Mesendoderm (in vitro differentiated cells): Measurements from ENCODE around the gene ELMOD3.
"Not testable (repeated sequence)": the region's sequence is repeated elsewhere in the genome, so short reads cannot be mapped to it uniquely, and the experiment has no call there.

Experiments used
- DNase-seq: peaks from one replicate; pipeline ENCODE4 v3.0.0; 2013
- H2AK5ac ChIP-seq: 2 replicates; pipeline ENCODE4 v1.6.1; 2013; ENCODE audit warnings: low read length, inconsistent platforms
- H2BK120ac ChIP-seq: 2 replicates; pipeline ENCODE4 v1.6.1; 2013; ENCODE audit warnings: low read depth, mild to moderate bottlenecking, low read length, moderate library complexity, mixed read lengths
- H2BK15ac ChIP-seq: replicated peaks from 2 replicates; pipeline ENCODE4 v1.6.1; 2013; ENCODE audit warnings: low read depth, mild to moderate bottlenecking, moderate library complexity
- H2BK5ac ChIP-seq: 2 replicates; pipeline ENCODE4 v1.6.1; 2013; ENCODE audit warnings: low read length, inconsistent platforms
- H3K18ac ChIP-seq: 2 replicates; pipeline ENCODE4 v1.6.1; 2013; ENCODE audit warnings: mild to moderate bottlenecking, low read length, mixed read lengths
- H3K23ac ChIP-seq: one replicate; pipeline ENCODE4 v1.6.1; 2013; ENCODE audit warnings: low read length
- H3K27ac ChIP-seq: 2 replicates; pipeline ENCODE4 v1.5.1; 2013; ENCODE audit warnings: low read depth, mild to moderate bottlenecking, inconsistent platforms, low read length, moderate library complexity
- H3K27me3 ChIP-seq: 2 replicates; pipeline ENCODE4 v1.6.1; 2013; ENCODE audit warnings: low read length, control low read depth, mild to moderate bottlenecking, inconsistent platforms; ENCODE audit not compliant: insufficient read depth, poor library complexity
- H3K36me3 ChIP-seq: 2 replicates; pipeline ENCODE4 v1.6.1; 2013; ENCODE audit warnings: low read length, inconsistent platforms; ENCODE audit not compliant: control insufficient read depth, insufficient read depth
- H3K4ac ChIP-seq: one replicate; pipeline ENCODE4 v1.6.1; 2013; ENCODE audit warnings: low read depth, mild to moderate bottlenecking, low read length, moderate library complexity
- H3K4me1 ChIP-seq: 2 replicates; pipeline ENCODE4 v1.6.1; 2013; ENCODE audit warnings: low read depth, low read length, inconsistent platforms; ENCODE audit not compliant: control insufficient read depth
- H3K4me2 ChIP-seq: 2 replicates; pipeline ENCODE4 v1.6.1; 2013; ENCODE audit warnings: low read length
- H3K4me3 ChIP-seq: 2 replicates; pipeline ENCODE4 v1.5.1; 2013; ENCODE audit warnings: mild to moderate bottlenecking, low read length
- H3K56ac ChIP-seq: one replicate; pipeline ENCODE4 v1.6.1; 2013; ENCODE audit warnings: low read length
- H3K79me1 ChIP-seq: 2 replicates; pipeline ENCODE4 v1.6.1; 2013; ENCODE audit warnings: low read length, inconsistent platforms
- H3K79me2 ChIP-seq: 2 replicates; pipeline ENCODE4 v1.6.1; 2013; ENCODE audit warnings: mild to moderate bottlenecking, low read length; ENCODE audit not compliant: control insufficient read depth, insufficient read depth
- H3K9ac ChIP-seq: 2 replicates; pipeline ENCODE4 v1.6.1; 2013; ENCODE audit warnings: low read length, inconsistent platforms
- H4K5ac ChIP-seq: one replicate; pipeline ENCODE4 v1.6.1; 2013; ENCODE audit warnings: low read length
- H4K8ac ChIP-seq: one replicate; pipeline ENCODE4 v1.6.1; 2013; ENCODE audit warnings: low read depth, mild to moderate bottlenecking, control low read depth, low read length, moderate library complexity
- WGBS: extraction: QIAGEN DNeasy Blood & Tissue Kit; methylation state at CpG from one replicate; pipeline ENCODE4 v1.1.7; 2013; ENCODE audit warnings: low lambda C conversion rate, missing lambda C conversion rate; ENCODE audit not compliant: insufficient coverage; ENCODE audit errors: extremely low coverage; 5-methylcytosine and 5-hydroxymethylcytosine counted together

ELMOD3 gene

DNA sequence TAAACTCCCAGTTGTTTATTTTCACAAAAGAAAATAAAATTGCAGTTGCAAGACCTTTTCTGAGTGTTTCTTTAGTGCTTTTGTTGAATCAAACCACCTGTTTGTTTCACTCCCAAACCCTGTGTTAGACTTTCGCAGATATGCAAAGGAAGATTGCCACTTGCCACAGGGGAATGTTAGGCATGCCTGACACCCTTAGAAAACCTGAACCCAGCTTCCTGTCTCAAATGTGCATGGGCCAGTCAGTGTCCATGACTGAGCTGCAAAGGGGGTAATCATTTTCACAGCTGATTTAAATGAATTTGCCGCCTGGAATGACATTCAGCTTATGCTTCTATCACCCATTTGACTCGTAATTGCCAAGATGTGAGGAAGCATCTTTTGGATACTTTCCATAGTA, 44.2 kb upstream of the ELMOD3 start:
- Histone ChIP-seq H3K18ac (no peak overlapping the region), H3K56ac (no peak overlapping the region), H3K27ac (no peak overlapping the region), H4K8ac (no peak overlapping the region), H2BK5ac (no peak overlapping the region), H3K79me2 (no peaks in the 10 kb centered on the region), H3K4ac (no peak overlapping the region), H2BK15ac (no peak overlapping the region), H4K5ac (no peak overlapping the region), H2BK120ac (no peak overlapping the region), H3K36me3 (no peaks in the 10 kb centered on the region), H2AK5ac (no peak overlapping the region), H3K4me1 (peaks cover 8% of the 10 kb centered on the region), H3K79me1 (no peaks in the 10 kb centered on the region), H3K4me2 (no peak overlapping the region), H3K9ac (no peak overlapping the region), H3K4me3 (no peak overlapping the region), H3K27me3 (no peaks in the 10 kb centered on the region), H3K23ac (no peak overlapping the region)
- no CpG with 5 or more reads among the region's 3 CpGs for WGBS
- peak; percentile 65 for DNase-seq

DNA sequence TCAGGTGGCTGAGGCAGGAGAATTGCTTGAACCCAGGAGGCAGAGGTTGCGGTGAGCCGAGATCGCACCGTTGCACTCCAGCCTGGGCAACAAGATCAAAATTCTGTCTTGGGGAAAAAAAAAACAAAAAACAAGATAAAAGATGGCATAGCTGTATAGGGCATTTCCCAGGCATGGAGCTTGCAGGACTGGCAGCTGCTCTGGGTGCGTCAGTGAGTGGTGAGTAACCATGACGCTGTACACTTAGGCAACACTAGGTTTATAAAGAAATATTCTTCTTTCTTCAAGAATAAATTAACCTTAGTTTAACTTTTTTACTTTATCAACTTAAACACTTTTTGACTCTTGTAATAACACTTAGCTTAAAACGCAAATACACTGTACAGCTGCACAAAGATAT, 42.2 kb upstream of the ELMOD3 start:
- Histone ChIP-seq H3K4me2 (no peak overlapping the region), H3K79me2 (no peaks in the 10 kb centered on the region), H3K4me3 (no peak overlapping the region), H2AK5ac (no peak overlapping the region), H3K56ac (no peak overlapping the region), H2BK15ac (no peak overlapping the region), H3K4ac (no peak overlapping the region), H3K36me3 (peaks cover 2% of the 10 kb centered on the region), H3K27me3 (no peaks in the 10 kb centered on the region), H4K8ac (no peak overlapping the region), H4K5ac (no peak overlapping the region), H3K18ac (no peak overlapping the region), H3K79me1 (no peaks in the 10 kb centered on the region), H3K27ac (no peak overlapping the region), H2BK120ac (no peak overlapping the region), H3K9ac (no peak overlapping the region), H2BK5ac (no peak overlapping the region), H3K4me1 (peaks cover 8% of the 10 kb centered on the region), H3K23ac (no peak overlapping the region)
- DNase-seq = no peak
- WGBS = 100% methylated on average over 1 of the region's 7 CpGs

DNA sequence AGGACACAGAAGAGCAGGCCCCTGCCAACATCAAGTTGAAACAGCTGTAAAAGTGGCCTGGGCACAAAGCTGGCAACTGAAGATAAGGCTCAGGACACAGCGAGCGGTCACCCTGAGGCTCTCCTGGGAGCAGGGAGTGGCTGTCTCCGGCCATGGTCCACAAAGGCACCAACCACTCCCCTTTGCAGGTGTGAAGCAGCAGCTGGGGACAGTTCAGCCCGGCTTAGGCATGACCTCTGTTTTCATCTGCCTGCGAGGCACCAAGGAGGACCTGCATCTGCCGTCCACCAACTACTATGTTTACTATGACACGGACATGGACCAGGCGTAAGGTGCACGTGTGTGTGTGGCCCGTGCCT, 39.7 kb upstream of the ELMOD3 start:
- H3K56ac ChIP-seq = no peak overlapping the region
- H3K4me2 ChIP-seq = no peak overlapping the region
- H3K36me3 ChIP-seq = peaks cover 4% of the 10 kb centered on the region
- H2BK15ac ChIP-seq = no peak overlapping the region
- no peaks in the 10 kb centered on the region for H3K27me3 ChIP-seq
- WGBS = no CpG with 5 or more reads among the region's 10 CpGs
- H3K27ac ChIP-seq = no peak overlapping the region
- no peak overlapping the region for H2BK5ac ChIP-seq
- no peak overlapping the region for H3K4me3 ChIP-seq
- H3K23ac ChIP-seq = no peak overlapping the region
- H3K79me2 ChIP-seq = no peaks in the 10 kb centered on the region
- no peak overlapping the region for H4K8ac ChIP-seq
- no peak overlapping the region for H2AK5ac ChIP-seq
- H3K79me1 ChIP-seq = peaks cover 3% of the 10 kb centered on the region
- DNase-seq = no peak
- peaks cover 6% of the 10 kb centered on the region for H3K4me1 ChIP-seq
- no peak overlapping the region for H3K18ac ChIP-seq
- H4K5ac ChIP-seq = no peak overlapping the region
- H3K9ac ChIP-seq = no peak overlapping the region
- no peak overlapping the region for H3K4ac ChIP-seq
- no peak overlapping the region for H2BK120ac ChIP-seq

DNA sequence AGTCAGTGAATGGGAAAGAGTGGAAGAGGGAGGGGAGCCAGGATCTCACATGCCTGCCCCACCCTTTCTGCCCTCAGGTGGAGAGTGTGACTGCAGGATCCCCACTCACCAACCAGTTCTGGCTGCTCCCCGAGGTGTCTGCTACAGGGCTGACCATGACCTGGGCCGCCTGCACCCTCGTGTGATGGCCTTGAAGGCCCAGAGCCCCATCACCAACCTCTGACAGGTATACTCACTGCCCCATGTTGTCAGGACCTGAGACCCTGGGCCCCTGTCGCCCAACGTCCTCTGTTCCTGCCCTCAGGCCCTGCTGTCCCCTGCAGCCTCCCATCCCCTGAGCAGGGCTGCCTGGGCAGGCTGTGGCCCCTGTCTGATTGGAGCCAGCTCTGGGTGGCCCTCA, 38.6 kb upstream of the ELMOD3 start:
- H2BK120ac ChIP-seq, DNase-seq, H2BK5ac ChIP-seq, H4K8ac ChIP-seq, H3K18ac ChIP-seq, H2BK15ac ChIP-seq, H3K23ac ChIP-seq, H3K4me1 ChIP-seq, H3K4me3 ChIP-seq, H3K4me2 ChIP-seq, H3K79me1 ChIP-seq, H3K27me3 ChIP-seq, H2AK5ac ChIP-seq, H3K79me2 ChIP-seq, H3K4ac ChIP-seq, H3K9ac ChIP-seq, H3K27ac ChIP-seq, H3K36me3 ChIP-seq, H3K56ac ChIP-seq, H4K5ac ChIP-seq: not testable (repeated sequence)
- WGBS = no CpG with 5 or more reads among the region's 5 CpGs

DNA sequence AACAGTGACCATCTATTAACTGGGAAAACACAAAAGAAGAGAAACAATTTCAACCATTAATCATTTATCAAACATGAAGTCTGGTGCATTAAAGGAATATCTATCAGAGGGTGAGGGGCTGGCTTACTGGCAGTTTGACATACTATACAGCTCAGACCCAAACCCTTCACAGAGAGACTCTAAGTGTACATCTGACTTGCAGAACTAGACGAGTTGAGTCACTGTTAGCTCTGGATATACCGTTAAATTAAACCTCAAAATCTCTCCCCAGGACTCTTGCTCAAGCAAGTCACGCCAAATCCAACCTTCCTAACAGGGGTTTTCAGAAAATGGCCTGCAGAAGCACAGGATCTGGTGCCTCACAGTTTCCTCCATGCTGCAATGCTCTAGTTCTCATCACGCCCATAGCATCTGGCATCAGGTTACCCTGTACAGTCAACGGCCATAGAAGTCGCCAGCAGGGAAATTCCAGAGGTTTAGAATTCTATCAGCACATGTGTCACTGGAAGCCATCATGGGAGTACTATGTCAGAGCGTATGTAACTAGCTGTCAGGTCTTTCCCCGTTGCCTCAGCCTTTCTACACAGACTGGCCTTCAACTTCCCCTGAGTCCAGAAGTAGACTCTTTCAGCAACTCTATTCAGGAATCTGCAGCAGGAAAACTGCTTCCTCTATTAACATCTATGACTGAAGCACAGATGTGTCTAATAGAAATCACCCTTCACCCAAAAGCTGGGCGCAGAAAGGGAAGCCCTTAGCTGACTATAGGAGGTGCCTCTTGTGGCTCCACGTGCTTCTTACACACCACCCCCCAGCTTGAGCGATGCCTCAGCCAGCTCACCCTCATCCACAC, 36.1 kb upstream of the ELMOD3 start:
- WGBS = no CpG with 5 or more reads among the region's 11 CpGs
- Histone ChIP-seq H2BK120ac (no peak overlapping the region), H3K4me1 (no peaks in the 10 kb centered on the region), H2BK15ac (no peak overlapping the region), H3K79me1 (peaks cover 6% of the 10 kb centered on the region), H3K4ac (no peak overlapping the region), H3K9ac (no peak overlapping the region), H3K27me3 (no peaks in the 10 kb centered on the region), H3K56ac (no peak overlapping the region), H3K4me2 (no peak overlapping the region), H3K27ac (no peak overlapping the region), H3K79me2 (no peaks in the 10 kb centered on the region), H4K8ac (no peak overlapping the region), H2BK5ac (no peak overlapping the region), H4K5ac (no peak overlapping the region), H3K4me3 (no peak overlapping the region), H3K23ac (no peak overlapping the region), H3K18ac (no peak overlapping the region), H2AK5ac (no peak overlapping the region), H3K36me3 (peaks cover 8% of the 10 kb centered on the region)
- no peak for DNase-seq

DNA sequence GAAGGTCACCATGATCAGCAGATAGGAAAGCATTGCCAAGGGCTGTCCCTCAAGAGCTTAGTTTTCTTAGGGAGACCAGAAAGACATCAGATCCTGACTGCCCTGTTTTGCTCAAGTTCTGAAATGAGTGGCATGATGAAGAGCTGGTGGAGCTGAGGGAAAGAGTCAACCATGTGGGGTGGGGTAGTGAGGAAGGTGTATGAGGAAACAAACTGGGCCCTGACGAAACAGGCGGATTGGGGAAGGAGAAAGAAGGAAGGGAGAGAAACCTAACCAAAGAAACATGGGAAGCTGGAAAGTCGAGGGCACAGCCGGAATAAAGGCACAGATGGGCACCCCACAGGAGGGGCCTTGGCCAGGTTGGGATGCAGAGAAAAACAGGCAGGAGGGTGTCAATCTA, 34.8 kb upstream of the ELMOD3 start:
- Histone ChIP-seq H3K4me3 (no peak overlapping the region), H3K23ac (no peak overlapping the region), H3K27ac (no peak overlapping the region), H3K36me3 (peaks cover 14% of the 10 kb centered on the region), H3K9ac (no peak overlapping the region), H3K4me2 (no peak overlapping the region), H4K8ac (no peak overlapping the region), H3K56ac (no peak overlapping the region), H3K4me1 (no peaks in the 10 kb centered on the region), H3K18ac (no peak overlapping the region), H3K79me2 (peaks cover 3% of the 10 kb centered on the region), H3K79me1 (peaks cover 10% of the 10 kb centered on the region), H2BK5ac (no peak overlapping the region), H4K5ac (no peak overlapping the region), H2BK15ac (no peak overlapping the region), H2BK120ac (no peak overlapping the region), H3K27me3 (no peaks in the 10 kb centered on the region), H2AK5ac (no peak overlapping the region), H3K4ac (no peak overlapping the region)
- DNase-seq = no peak
- WGBS = no CpG with 5 or more reads among the region's 4 CpGs
